ENCODE results near the gene HOXA6. TPM values are rescaled to one million over a fixed set of nuclear protein-coding genes. Genes with fewer than 3 reads are reported as not detected.

The HOXA6 gene
- total RNA-seq, 1 experiment from 2014 or later: 12.4 TPM

- intact Hi-C loops (cut with micrococcal nuclease; ENCODE audit: unreplicated experiment): loop anchor here (5.0 kb wide), 1 partner anchor 980 kb away; no protein-coding TSS in a partner anchor
- no TSS peak for BruUV-seq (replicated peaks)
Measured at GRCh38 chr7:27162561-27163287, 15.2 kb upstream of the HOXA6 start.

GRCh38 chr7:27161721-27162560 lies 14.4 kb upstream of the HOXA6 start:
- Mint-ChIP-seq H3K4me1 (ENCODE audit: low read depth, unreplicated experiment) (no peaks in the 10 kb centered on the region), H3K27ac (ENCODE audit: unreplicated experiment) (no peak overlapping the region), H3K36me3 (ENCODE audit: insufficient read depth, unreplicated experiment) (peaks cover 7% of the 10 kb centered on the region), H3K9me3 (ENCODE audit: low read depth, unreplicated experiment) (no peaks in the 10 kb centered on the region), H3K27me3 (ENCODE audit: unreplicated experiment) (no peaks in the 10 kb centered on the region), H3K4me3 (ENCODE audit: low read depth, unreplicated experiment) (no peak overlapping the region)
- BruUV-seq (replicated peaks): no TSS peak
- CTCF ChIA-PET: interaction anchor here (0.9 to 2.4 kb wide), 12 partner anchors 9 to 787 kb away, joined by 3 to 31 read pairs (median 6); partner anchors contain the start of gene HOXA3
- TF ChIP-seq CTCF (IDR thresholded peaks at IDR 0.05; ENCODE audit: unreplicated experiment): no peak
- DNase-seq: no peak
- intact Hi-C loops (cut with micrococcal nuclease; ENCODE audit: unreplicated experiment): loop anchor here (1.0 to 5.0 kb wide), 4 partner anchors 476 to 980 kb away; no protein-coding TSS in a partner anchor

More at GRCh38 chr7:27162561-27163287, 15.2 kb upstream of the HOXA6 start:
- peaks cover 7% of the 10 kb centered on the region for H3K36me3 Mint-ChIP-seq (ENCODE audit: insufficient read depth, unreplicated experiment)
- no peak for DNase-seq
- H3K4me1 Mint-ChIP-seq (ENCODE audit: low read depth, unreplicated experiment): no peaks in the 10 kb centered on the region
- H3K27ac Mint-ChIP-seq (ENCODE audit: unreplicated experiment): no peak overlapping the region
- no peak overlapping the region for H3K4me3 Mint-ChIP-seq (ENCODE audit: low read depth, unreplicated experiment)
- H3K9me3 Mint-ChIP-seq (ENCODE audit: low read depth, unreplicated experiment): no peaks in the 10 kb centered on the region
- no peaks in the 10 kb centered on the region for H3K27me3 Mint-ChIP-seq (ENCODE audit: unreplicated experiment)
- TF ChIP-seq CTCF (IDR thresholded peaks at IDR 0.05; ENCODE audit: unreplicated experiment): no peak
- CTCF ChIA-PET: interaction anchor here (0.9 to 2.4 kb wide), 4 partner anchors 15 to 787 kb away, joined by 3 to 31 read pairs (median 3); no protein-coding TSS in a partner anchor

GRCh38 chr7:27161214-27161720 lies 13.7 kb upstream of the HOXA6 start:
- CTCF ChIA-PET: interaction anchor here (0.6 to 2.4 kb wide), 28 partner anchors 9 to 796 kb away, joined by 3 to 34 read pairs (median 5); partner anchors contain the start of genes HOXA3 and SKAP2
- no TSS peak for BruUV-seq (replicated peaks)
- Mint-ChIP-seq H3K4me1 (ENCODE audit: low read depth, unreplicated experiment) (no peaks in the 10 kb centered on the region), H3K36me3 (ENCODE audit: insufficient read depth, unreplicated experiment) (peaks cover 7% of the 10 kb centered on the region), H3K9me3 (ENCODE audit: low read depth, unreplicated experiment) (no peaks in the 10 kb centered on the region), H3K27me3 (ENCODE audit: unreplicated experiment) (no peaks in the 10 kb centered on the region), H3K27ac (ENCODE audit: unreplicated experiment) (no peak overlapping the region), H3K4me3 (ENCODE audit: low read depth, unreplicated experiment) (peak overlapping the region; percentile 76)
- intact Hi-C loops (cut with micrococcal nuclease; ENCODE audit: unreplicated experiment): loop anchor here (1.0 to 5.0 kb wide), 4 partner anchors 475 to 979 kb away; no protein-coding TSS in a partner anchor
- TF ChIP-seq CTCF (IDR thresholded peaks at IDR 0.05; ENCODE audit: unreplicated experiment): no peak
- no peak for DNase-seq

- Mint-ChIP-seq H3K27me3 (ENCODE audit: unreplicated experiment) (no peaks in the 10 kb centered on the region), H3K36me3 (ENCODE audit: insufficient read depth, unreplicated experiment) (peaks cover 7% of the 10 kb centered on the region), H3K27ac (ENCODE audit: unreplicated experiment) (no peak overlapping the region), H3K4me1 (ENCODE audit: low read depth, unreplicated experiment) (no peaks in the 10 kb centered on the region), H3K9me3 (ENCODE audit: low read depth, unreplicated experiment) (no peaks in the 10 kb centered on the region), H3K4me3 (ENCODE audit: low read depth, unreplicated experiment) (peak overlapping the region; percentile 76)
- intact Hi-C loops (cut with micrococcal nuclease; ENCODE audit: unreplicated experiment): loop anchor here (1.0 to 5.0 kb wide), 4 partner anchors 474 to 978 kb away; no protein-coding TSS in a partner anchor
- CTCF ChIA-PET: interaction anchor here (0.6 to 2.4 kb wide), 29 partner anchors 8 to 795 kb away, joined by 3 to 34 read pairs (median 5); partner anchors contain the start of genes HOXA3 and SKAP2
- TF ChIP-seq CTCF (IDR thresholded peaks at IDR 0.05; ENCODE audit: unreplicated experiment): peak; percentile 100
- peak; percentile 94 for DNase-seq
- BruUV-seq (replicated peaks): no TSS peak
Measured at GRCh38 chr7:27160546-27161213, 13.1 kb upstream of the HOXA6 start.
